ENCODE results near the gene TMEM108.

- no peak for TF ChIP-seq POLR2A (IDR thresholded peaks at IDR 0.05; ENCODE audit: extremely low read depth, insufficient read length)
- no peak for TF ChIP-seq CTCF (IDR thresholded peaks at IDR 0.05; ENCODE audit: low read depth, low read length)
- TF ChIP-seq MAX (IDR thresholded peaks at IDR 0.05; ENCODE audit: low read depth, low read length): no peak
- TF ChIP-seq MYC (IDR thresholded peaks at IDR 0.05; ENCODE audit: low read depth, low read length): no peak
Measured at GRCh38 chr3:133197619-133198018, 159.4 kb downstream of the TMEM108 start.

Data from NB4 (cell line).